BLaER1 treated with 17β-estradiol and CSF1 and Interleukin-3, amounts not matched to agents 10 nM and 100 nM (cell line): ENCODE measurements around the gene UBE2E2.

ENCODE experiments used
- H3K27ac ChIP-seq, 11 experiments: shearing (Covaris generic); formaldehyde crosslinking; 2 replicates each; pipeline ENCODE4 v1.8.1; 2022
- H3K27me3 ChIP-seq, 11 experiments: shearing (Covaris generic); formaldehyde crosslinking; 2 replicates each; pipeline ENCODE4 v1.8.1; 2022
- H3K36me3 ChIP-seq, 11 experiments: shearing (Covaris generic); formaldehyde crosslinking; 2 replicates each; pipeline ENCODE4 v1.8.1; 2022
- H3K4me1 ChIP-seq, 10 experiments: shearing (Covaris generic); formaldehyde crosslinking; 2 replicates each; pipeline ENCODE4 v1.8.1; 2022
- H3K4me2 ChIP-seq, 11 experiments: shearing (Covaris generic); formaldehyde crosslinking; 2 replicates each; pipeline ENCODE4 v1.8.1; 2022
- H3K4me3 ChIP-seq, 10 experiments: shearing (Covaris generic); formaldehyde crosslinking; 2 replicates each; pipeline ENCODE4 v1.8.1; 2022
- H3K9ac ChIP-seq, 11 experiments: shearing (Covaris generic); formaldehyde crosslinking; 2 replicates each; pipeline ENCODE4 v1.8.1; 2022
- H3K9me3 ChIP-seq, 11 experiments: shearing (Covaris generic); formaldehyde crosslinking; replicated peaks in 1 of 11; 2 replicates each; pipeline ENCODE4 v1.8.1; 2022
- H4K20me1 ChIP-seq, 11 experiments: shearing (Covaris generic); formaldehyde crosslinking; 2 replicates each; pipeline ENCODE4 v1.8.1; 2022
- Cebpa-rat ChIP-seq, 11 experiments: shearing (Covaris generic); IDR thresholded peaks; 2 replicates each; pipeline ENCODE4 v1.8.1; 2022

Gene UBE2E2

DNA sequence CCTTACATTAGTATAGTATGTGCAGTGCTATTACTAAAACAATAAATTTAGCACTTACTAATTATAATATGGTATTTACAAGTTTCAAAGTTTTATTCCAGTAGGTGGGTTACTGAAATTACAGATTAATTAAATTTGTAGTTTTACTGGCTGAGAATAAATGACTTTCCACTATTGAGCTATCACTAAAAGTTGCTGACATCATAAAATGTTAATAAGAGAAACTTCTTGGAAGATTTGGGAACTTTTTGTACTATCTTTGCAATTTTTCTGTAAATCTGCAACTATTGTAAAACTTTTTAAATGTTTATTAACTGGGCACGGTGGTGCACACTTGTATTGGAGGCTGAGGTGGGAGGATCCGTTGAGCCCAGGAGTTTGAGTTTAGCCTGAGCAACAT lies 247.7 kb downstream of the UBE2E2 start:
- no peak for TF ChIP-seq Cebpa-rat (IDR thresholded peaks at IDR 0.05)
- peaks cover 0 to 5% (median 0%) of the 10 kb centered on the region in 11 experiments; a peak in 1 of 22 replicates for H3K36me3 ChIP-seq
- no peak overlapping the region for H3K27ac ChIP-seq
- no peaks in the 10 kb centered on the region for H3K27me3 ChIP-seq
- H3K4me2 ChIP-seq, result no peak overlapping the region
- no peak overlapping the region for H3K4me3 ChIP-seq
- H4K20me1 ChIP-seq, result peaks cover 0 to 97% (median 0%) of the 10 kb centered on the region in 11 experiments; a peak in 5 of 22 replicates
- no peak overlapping the region for H3K9ac ChIP-seq
- peaks cover 0 to 8% (median 5%) of the 10 kb centered on the region in 11 experiments; a peak in 12 of 22 replicates for H3K9me3 ChIP-seq
- peaks cover 0 to 13% (median 7%) of the 10 kb centered on the region in 10 experiments; a peak in 8 of 20 replicates for H3K4me1 ChIP-seq

DNA sequence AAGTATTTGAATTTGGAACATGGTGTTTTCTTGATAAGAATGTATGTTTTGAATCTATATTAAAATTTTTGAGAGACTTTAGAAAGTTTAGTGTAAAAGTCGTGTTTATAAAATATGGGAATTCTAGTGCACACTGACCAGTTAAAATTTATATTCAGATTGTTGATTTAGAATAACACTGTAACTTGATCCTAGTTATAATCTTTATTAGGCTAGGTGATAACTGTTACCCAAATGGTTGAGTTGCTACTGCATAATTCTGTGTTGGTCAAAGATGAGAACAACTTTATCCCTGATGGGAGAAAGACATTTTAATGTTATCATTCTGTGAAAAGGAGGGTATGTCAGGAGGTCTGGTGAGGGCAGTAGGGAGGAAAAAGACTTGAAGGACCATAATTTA lies 249.3 kb downstream of the UBE2E2 start:
- Histone ChIP-seq H3K9me3 (peaks cover 12 to 24% (median 21%) of the 10 kb centered on the region in 11 experiments), H3K27me3 (no peaks in the 10 kb centered on the region), H3K27ac (no peak overlapping the region), H3K4me1 (peaks cover 0 to 13% (median 7%) of the 10 kb centered on the region in 10 experiments; a peak in 8 of 20 replicates), H3K4me2 (no peak overlapping the region), H4K20me1 (peaks cover 0 to 81% (median 0%) of the 10 kb centered on the region in 11 experiments; a peak in 4 of 22 replicates), H3K4me3 (no peak overlapping the region), H3K9ac (no peak overlapping the region), H3K36me3 (peaks cover 0 to 17% (median 5%) of the 10 kb centered on the region in 11 experiments; a peak in 7 of 22 replicates)
- no peak for TF ChIP-seq Cebpa-rat (IDR thresholded peaks at IDR 0.05)

DNA sequence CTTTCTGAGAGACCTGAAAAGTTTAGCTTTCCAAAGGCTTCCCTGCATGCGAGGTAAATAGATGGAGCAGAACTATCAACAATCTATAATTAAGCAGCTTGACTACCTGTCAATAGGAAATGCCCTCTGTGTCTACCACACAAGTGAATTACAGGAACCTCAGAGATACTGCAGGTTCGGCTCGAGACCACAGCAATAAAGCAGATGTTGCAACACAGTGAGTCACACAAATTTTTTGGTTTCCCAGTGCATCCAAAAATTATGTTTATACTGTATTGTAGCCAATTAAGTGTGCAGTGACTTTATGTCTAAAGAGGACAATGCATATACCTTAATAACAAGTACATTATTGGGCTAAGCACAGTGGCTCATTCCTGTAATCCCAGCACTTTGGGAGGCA lies 252.0 kb downstream of the UBE2E2 start:
- Histone ChIP-seq H3K4me1 (peaks cover 0 to 13% (median 7%) of the 10 kb centered on the region in 10 experiments; a peak in 8 of 20 replicates), H3K36me3 (peaks cover 0 to 17% (median 5%) of the 10 kb centered on the region in 11 experiments; a peak in 7 of 22 replicates), H3K9me3 (peaks cover 12 to 30% (median 23%) of the 10 kb centered on the region in 11 experiments), H3K4me2 (peak overlapping the region in 5 of 11 experiments; percentile 2 to 45 (median 9); a peak in 6 of 22 replicates), H3K9ac (no peak overlapping the region), H4K20me1 (peaks cover 0 to 65% (median 0%) of the 10 kb centered on the region in 11 experiments; a peak in 3 of 22 replicates), H3K4me3 (no peak overlapping the region), H3K27ac (peak overlapping the region in 1 of 11 experiments; percentile 16; a peak in 1 of 22 replicates), H3K27me3 (no peaks in the 10 kb centered on the region)
- peak in 1 of 11 experiments; percentile 15; a peak in 3 of 22 replicates for TF ChIP-seq Cebpa-rat (IDR thresholded peaks at IDR 0.05)

DNA sequence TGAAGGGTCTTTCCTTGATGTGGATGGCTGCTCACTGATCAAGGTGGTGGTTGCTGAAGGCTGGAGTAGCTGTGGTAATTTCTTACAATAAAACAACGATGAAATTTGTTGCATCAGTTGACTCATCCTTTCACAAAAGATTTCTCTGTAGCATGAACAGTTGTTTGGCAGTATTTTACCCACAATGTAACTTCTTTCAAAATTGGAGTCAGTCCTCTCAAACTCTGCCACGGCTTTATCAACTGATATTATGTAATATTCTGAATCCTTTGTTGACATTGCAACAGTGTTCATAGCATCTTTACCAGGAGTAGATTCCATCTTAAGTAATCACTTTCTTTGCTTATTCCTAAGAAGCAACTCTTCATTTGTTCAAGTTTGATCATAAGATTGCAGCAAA lies 252.6 kb downstream of the UBE2E2 start:
- Histone ChIP-seq H3K27me3 (no peaks in the 10 kb centered on the region), H4K20me1 (peaks cover 0 to 68% (median 0%) of the 10 kb centered on the region in 11 experiments; a peak in 3 of 22 replicates), H3K9me3 (peaks cover 12 to 30% (median 23%) of the 10 kb centered on the region in 11 experiments), H3K4me2 (peak overlapping the region in 2 of 11 experiments; percentile 42 to 45; a peak in 2 of 22 replicates), H3K4me3 (no peak overlapping the region), H3K9ac (no peak overlapping the region), H3K27ac (0 out of 22 replicates have a peak overlapping the region, but pooled peaks of 1 of the 11 experiments have one; percentile 16), H3K4me1 (peaks cover 0 to 17% (median 7%) of the 10 kb centered on the region in 10 experiments; a peak in 8 of 20 replicates), H3K36me3 (peaks cover 0 to 17% (median 5%) of the 10 kb centered on the region in 11 experiments; a peak in 7 of 22 replicates)
- no peak for TF ChIP-seq Cebpa-rat (IDR thresholded peaks at IDR 0.05)

DNA sequence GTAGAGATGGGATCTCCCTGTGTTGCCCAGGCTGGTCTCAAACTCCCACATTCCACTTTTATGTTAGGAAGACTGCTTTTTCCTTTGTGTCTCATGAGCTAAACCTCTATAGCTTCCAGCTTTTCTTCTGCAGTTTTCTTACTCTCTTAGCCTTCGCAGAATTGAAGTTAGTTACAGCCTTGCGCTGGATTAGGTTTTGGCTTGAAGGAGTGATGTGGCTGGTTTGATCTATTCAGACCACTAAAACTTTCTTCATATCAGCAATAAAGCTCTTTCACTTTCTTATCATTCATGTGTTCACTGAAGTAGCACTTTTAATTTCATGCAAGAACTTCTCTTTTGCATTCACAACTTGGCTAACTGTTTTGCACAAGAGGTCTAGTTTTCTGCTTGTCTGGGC lies 254.6 kb downstream of the UBE2E2 start:
- peaks cover 0 to 18% (median 7%) of the 10 kb centered on the region in 10 experiments; a peak in 8 of 20 replicates for H3K4me1 ChIP-seq
- no peak overlapping the region for H3K4me3 ChIP-seq
- peaks cover 12 to 30% (median 23%) of the 10 kb centered on the region in 11 experiments for H3K9me3 ChIP-seq
- H3K36me3 ChIP-seq, result peaks cover 0 to 17% (median 5%) of the 10 kb centered on the region in 11 experiments; a peak in 7 of 22 replicates
- no peak for TF ChIP-seq Cebpa-rat (IDR thresholded peaks at IDR 0.05)
- peaks cover 0 to 67% (median 0%) of the 10 kb centered on the region in 11 experiments; a peak in 3 of 22 replicates for H4K20me1 ChIP-seq
- no peak overlapping the region for H3K9ac ChIP-seq
- H3K4me2 ChIP-seq, result no peak overlapping the region
- H3K27me3 ChIP-seq, result no peaks in the 10 kb centered on the region
- H3K27ac ChIP-seq, result no peak overlapping the region

DNA sequence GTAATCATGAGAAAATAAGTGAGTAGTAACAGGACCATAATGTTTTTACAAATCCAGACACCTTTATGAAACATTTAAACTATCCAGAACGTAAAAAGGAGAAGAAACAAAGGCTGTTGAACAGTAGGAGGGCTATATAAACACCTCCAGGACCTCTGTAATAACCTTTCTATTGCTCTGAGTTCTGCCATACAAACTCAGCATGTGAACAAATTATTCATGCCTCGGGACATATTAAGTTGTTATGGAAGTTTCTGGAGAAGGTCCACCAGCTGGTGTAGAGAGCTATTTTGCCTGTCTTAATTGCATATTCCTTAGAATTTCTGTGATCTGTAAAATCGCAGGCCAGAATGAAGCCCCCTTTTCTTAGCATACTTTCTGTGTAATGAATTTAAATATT lies 256.3 kb downstream of the UBE2E2 start:
- no peak overlapping the region for H3K27ac ChIP-seq
- no peak for TF ChIP-seq Cebpa-rat (IDR thresholded peaks at IDR 0.05)

DNA sequence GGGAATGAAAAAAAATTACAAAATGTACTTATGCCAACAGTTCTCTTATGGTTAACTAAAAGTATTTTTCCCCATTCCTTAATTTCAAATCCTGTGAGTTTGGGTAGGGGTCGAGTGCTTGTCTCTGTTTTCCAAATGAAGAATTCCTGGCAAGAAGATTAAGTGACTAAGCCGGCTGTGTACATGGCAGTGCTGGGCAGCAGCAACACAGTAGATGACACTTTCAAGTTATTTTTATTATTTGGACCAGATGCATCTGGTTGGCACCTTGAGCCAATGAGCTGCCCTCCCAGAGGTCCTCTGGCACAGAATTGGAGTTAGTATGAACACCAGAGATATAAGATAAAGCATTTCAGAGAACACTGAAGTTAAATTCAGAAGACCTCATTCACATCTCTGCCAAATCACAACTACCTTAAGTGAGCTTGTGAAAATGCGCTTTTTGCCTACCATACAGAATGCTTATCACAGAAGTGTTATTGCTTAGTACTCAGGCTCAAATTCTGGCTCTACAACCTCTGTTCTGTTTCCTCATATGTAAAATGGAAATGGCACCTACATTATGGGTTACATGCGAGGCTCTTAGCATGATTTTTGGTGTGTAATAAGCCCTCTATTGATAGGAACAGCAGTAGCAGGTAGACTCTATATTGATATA lies 256.9 kb downstream of the UBE2E2 start:
- peaks cover 0 to 10% (median 5%) of the 10 kb centered on the region in 10 experiments; a peak in 8 of 20 replicates for H3K4me1 ChIP-seq
- H3K9ac ChIP-seq, result no peak overlapping the region
- no peak for TF ChIP-seq Cebpa-rat (IDR thresholded peaks at IDR 0.05)

More for the DNA sequence above, 256.3 kb downstream of the UBE2E2 start:
- no peaks in the 10 kb centered on the region for H3K27me3 ChIP-seq
- H3K4me1 ChIP-seq, result peaks cover 0 to 16% (median 7%) of the 10 kb centered on the region in 10 experiments; a peak in 8 of 20 replicates
- no peak overlapping the region for H3K4me3 ChIP-seq
- H4K20me1 ChIP-seq, result peaks cover 0 to 65% (median 0%) of the 10 kb centered on the region in 11 experiments; a peak in 3 of 22 replicates
- no peak overlapping the region for H3K4me2 ChIP-seq
- peaks cover 12 to 30% (median 23%) of the 10 kb centered on the region in 11 experiments for H3K9me3 ChIP-seq
- H3K36me3 ChIP-seq, result peaks cover 0 to 17% (median 5%) of the 10 kb centered on the region in 11 experiments; a peak in 7 of 22 replicates
- no peak overlapping the region for H3K9ac ChIP-seq

DNA sequence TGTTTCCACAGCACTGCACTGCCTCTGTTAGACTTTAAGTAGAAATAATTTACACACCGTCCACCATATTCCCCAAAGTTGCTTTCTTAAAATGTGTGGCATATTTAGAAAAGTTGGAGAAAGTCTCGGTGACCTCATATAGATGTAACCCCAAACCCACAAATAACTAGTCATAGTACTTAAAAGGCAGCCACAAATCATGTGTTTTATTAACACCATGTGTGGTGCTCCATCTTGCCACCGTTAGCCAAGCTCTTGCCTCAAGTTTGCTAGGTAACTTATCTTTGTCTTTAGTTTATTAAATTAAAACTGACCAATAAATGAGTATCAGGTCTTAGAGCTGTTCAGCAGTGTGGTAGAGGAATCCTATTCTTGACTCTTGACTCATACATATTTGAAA lies 257.9 kb downstream of the UBE2E2 start:
- Histone ChIP-seq H3K36me3 (peaks cover 0 to 11% (median 5%) of the 10 kb centered on the region in 11 experiments; a peak in 6 of 22 replicates), H3K9ac (no peak overlapping the region), H3K4me3 (no peak overlapping the region), H3K4me1 (peaks cover 0 to 6% (median 0%) of the 10 kb centered on the region in 10 experiments; a peak in 1 of 20 replicates), H3K27me3 (no peaks in the 10 kb centered on the region), H3K4me2 (no peak overlapping the region), H4K20me1 (peaks cover 0 to 64% (median 0%) of the 10 kb centered on the region in 11 experiments; a peak in 3 of 22 replicates), H3K27ac (no peak overlapping the region), H3K9me3 (peaks cover 11 to 19% (median 15%) of the 10 kb centered on the region in 11 experiments)
- no peak for TF ChIP-seq Cebpa-rat (IDR thresholded peaks at IDR 0.05)

More for the DNA sequence above, 256.9 kb downstream of the UBE2E2 start:
- Histone ChIP-seq H3K27me3 (no peaks in the 10 kb centered on the region), H3K9me3 (peaks cover 12 to 27% (median 23%) of the 10 kb centered on the region in 11 experiments), H3K36me3 (peaks cover 0 to 17% (median 5%) of the 10 kb centered on the region in 11 experiments; a peak in 7 of 22 replicates), H3K27ac (no peak overlapping the region), H4K20me1 (peaks cover 0 to 61% (median 0%) of the 10 kb centered on the region in 11 experiments; a peak in 3 of 22 replicates), H3K4me3 (no peak overlapping the region), H3K4me2 (no peak overlapping the region)

DNA sequence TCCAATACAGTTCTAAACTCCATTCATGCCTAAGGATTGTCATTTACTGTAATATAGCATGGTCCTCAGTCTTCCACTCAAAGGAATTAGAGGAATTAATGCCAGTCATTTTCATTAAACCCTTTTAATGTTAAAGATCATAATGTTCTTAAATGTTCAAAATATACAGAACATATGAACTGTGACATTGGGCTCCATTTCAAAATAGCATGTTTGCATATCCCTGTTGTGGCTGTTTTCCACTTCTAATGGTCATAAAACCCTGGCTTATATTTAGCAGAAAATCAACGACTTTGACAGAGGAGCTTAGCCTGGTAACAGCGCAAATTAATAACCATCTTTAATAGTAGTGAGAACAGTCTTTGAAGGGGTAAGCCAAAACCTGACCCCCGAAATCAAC lies 260.7 kb downstream of the UBE2E2 start:
- Histone ChIP-seq H3K4me1 (peaks cover 0 to 6% (median 0%) of the 10 kb centered on the region in 10 experiments; a peak in 1 of 20 replicates), H3K36me3 (no peaks in the 10 kb centered on the region; a peak in 1 of 22 replicates), H4K20me1 (peaks cover 0 to 63% (median 0%) of the 10 kb centered on the region in 11 experiments; a peak in 3 of 22 replicates), H3K9me3 (peaks cover 10 to 23% (median 17%) of the 10 kb centered on the region in 11 experiments), H3K4me2 (no peak overlapping the region), H3K27ac (no peak overlapping the region), H3K4me3 (no peak overlapping the region), H3K9ac (no peak overlapping the region), H3K27me3 (no peaks in the 10 kb centered on the region)
- TF ChIP-seq Cebpa-rat (IDR thresholded peaks at IDR 0.05), result no peak
